ENCODE data around the gene FBRSL1.

FBRSL1 gene

DNA sequence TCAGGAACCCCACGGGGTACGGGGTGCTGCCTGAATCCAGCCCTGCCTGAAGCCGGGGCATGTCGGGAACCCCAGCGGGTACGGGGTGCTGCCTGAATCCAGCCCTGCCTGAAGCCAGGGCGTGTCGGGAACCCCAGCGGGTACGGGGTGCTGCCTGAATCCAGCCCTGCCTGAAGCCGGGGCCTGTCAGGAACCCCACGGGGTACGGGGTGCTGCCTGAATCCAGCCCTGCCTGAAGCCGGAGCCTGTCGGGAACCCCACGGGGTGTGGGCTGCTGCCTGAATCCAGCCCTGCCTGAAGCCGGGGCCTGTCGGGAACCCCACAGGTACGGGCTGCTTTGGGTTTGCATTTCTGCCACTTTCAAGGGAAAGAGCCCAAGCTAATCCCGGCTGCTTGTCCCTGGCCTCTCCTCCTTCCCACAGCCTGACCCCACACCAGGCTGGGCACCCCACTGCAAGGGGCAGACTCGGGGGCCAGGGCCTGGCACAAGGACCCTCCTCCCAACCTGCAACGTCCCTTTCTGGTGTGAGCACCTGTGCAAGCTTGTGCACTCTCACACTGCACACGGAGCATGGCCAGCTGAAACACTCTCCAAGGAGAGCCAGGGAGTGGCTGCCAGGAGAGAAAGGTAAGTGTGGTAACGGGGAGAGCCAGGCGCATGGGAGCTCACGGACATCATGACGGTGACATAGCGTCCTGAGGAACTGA is 5.6 kb upstream of the FBRSL1 start:
- no peak for DNase-seq (ENCODE audit: low read depth)

DNA sequence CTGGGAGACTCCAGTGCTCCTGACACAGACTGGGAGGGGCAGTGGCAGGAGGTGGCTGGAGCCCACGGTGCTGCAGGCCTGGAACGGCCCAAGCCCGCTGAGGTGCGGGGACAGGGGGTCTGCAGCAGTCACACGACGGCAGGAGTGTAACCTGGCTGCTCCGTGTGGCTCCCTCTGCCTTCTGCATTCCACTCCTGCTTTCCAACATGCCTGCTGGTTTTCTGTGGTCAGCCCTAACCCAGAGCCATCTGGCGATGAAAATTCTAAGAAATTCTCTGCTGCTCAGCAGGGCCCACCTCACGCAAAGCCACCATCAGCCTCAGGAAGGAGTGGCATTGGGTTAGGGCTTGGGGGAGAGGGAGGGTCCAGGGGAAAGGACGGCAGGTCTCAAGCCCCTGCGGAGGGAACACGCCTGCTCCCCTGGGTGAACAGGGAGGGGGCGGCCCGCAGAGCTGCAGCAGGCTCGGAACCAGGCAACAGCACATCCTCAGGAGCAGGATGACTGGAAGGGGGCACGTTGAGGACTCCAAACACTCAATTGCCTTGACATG is 5.0 kb upstream of the FBRSL1 start:
- no peak for DNase-seq (ENCODE audit: low read depth)

DNA sequence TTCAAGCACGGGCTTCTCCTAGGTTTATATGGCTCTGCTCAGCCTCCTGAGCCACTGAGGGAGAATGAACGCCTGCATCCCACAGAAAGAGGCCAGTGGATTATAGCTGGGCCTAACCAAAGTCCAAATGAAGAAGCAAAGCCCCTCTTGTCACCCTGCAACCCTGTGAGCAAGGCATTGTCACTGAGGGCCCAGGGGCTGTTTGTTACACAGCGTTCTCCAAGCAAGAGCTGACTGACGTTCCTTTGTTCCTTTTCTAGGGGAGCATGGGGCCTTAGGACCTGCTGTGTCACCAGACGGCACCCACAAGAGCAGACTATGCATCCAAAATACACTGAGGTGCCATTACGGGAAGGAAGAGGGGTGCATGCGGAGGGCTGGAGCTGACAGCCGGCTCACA is 4.3 kb upstream of the FBRSL1 start:
- no peak for DNase-seq (ENCODE audit: low read depth)

DNA sequence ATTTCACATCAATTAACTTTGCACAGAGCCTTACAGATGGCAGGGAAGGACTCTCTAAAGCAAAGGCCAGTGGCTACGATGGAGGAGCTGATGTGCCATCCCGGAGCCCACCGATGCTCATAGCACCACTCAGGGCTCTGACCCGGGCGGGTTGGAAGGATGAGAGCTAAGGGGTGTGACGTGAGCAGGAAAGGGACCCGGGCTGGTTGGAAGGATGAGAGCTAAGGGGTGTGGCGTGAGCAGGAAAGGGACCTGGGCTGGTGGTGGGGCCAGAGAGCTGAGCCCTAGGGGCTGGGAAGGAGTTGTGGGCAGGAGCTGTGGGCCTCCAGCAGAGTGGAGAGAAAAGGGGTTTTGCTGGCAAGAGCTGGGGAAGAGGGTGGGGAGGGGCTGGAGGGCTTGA is 3.8 kb upstream of the FBRSL1 start:
- DNase-seq (ENCODE audit: low read depth), result no peak

DNA sequence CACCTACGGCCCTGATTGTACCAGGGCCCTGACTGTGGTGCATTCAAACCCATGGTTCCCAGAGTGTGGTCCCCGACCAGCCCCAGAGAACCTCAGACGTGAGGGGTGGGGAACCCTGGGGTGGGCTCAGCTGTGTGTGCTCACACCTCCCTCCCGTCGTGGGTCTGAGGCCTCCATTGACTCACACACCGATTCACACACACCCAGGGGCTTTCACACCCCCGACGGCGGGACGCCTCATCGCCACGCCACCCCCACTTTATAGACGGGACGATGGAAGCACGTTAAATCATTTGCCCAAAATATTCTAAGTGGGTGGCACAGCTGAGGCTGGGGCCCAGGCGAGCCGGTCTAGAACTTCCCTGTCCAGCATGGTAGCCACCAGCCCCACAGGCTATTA is 3.4 kb upstream of the FBRSL1 start:
- no peak for DNase-seq (ENCODE audit: low read depth)

DNA sequence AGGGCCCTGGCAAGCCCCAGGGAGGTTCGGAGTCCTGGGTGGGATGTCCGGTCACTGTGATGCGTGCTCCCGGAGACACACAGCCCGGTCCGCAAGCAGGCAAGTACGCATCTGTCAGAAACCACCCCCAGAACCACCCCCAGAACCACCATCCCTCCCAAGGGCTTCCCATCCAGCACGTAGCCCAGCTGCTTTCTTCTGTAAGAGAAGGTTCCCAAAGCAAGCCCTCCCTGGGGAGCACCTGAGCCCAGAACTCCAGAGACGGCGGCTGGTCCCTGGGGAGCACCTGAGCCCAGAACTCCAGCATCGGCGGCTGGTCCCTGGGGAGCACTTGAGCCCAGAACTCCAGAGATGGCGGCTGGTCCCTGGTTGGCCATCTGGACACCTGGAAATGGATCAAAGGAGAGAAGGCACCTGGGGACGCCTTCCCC is 2.6 kb upstream of the FBRSL1 start:
- no peak for DNase-seq (ENCODE audit: low read depth)

DNA sequence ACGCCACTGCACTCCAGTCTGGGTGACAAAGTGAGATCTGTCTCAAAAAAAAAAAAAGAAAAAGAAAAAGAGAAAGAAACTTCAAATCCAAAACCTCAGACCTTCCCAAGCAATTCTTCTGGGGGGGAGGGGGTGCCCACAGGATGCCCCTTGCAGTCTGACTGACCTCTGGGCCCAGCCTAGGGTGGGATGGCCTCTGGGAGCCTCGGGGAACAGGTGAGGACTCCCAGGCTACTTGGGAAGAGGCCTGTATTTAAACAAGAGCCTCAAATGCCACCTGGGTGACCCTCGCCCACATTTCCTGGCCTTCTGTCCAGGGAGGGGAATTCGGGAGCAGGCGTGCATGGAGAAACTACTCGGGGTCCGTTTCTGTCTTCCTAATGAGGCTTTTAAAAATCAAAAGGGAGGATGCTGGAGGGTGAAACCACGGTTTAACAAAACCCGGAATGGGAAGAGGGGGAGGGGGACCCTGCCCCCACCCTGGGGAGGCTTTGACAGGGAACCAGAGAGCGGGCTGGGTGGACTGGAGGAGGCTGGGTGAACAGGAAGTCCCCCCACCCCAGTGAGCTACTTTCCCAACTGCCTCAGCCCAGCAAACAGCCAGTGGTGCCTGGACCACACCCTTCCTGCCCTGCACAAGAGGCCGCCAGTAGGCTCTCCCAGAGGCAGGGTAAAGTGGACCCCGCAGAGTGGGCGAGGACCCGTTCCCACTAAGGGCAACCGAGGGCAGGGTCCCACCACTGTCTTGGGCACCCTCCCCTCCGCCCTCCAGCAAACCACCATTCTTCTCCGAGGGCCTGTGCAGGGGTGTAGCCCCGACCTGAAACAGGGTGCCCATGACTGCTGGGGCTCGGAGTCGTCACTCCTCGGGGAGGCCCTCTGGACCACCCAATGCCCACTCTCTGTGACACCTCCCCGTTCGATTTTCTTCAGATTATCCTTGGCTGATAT is 1.5 kb upstream of the FBRSL1 start:
- no peak for DNase-seq (ENCODE audit: low read depth)

DNA sequence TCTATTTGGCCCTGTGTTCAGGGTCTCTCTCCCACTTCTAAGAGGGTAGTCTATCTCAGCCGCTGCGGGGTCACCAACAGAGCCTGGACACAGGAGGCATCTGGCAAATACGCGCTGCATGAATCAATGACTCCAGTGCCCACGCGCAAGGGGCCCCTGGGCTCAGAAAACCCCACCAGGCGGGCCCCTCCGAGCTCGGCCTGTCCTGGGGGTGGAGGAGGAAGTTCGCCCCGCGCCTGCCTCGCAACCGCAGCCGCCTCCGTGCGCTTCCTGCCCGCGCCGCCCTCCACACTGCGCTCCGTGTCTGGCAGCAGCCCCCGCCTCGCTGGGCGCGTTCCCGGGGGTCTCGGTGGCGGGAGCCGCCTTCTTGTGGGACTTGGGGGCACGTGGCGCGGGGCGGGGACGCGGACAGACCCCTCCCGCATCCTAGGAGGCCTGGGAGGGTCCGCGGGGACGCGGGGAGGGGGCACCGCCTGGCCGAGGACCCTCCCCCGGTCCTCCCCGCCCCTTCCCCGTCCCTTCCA is 811 bp upstream of the FBRSL1 start:
- peak; percentile 43 for DNase-seq (ENCODE audit: low read depth)

DNA sequence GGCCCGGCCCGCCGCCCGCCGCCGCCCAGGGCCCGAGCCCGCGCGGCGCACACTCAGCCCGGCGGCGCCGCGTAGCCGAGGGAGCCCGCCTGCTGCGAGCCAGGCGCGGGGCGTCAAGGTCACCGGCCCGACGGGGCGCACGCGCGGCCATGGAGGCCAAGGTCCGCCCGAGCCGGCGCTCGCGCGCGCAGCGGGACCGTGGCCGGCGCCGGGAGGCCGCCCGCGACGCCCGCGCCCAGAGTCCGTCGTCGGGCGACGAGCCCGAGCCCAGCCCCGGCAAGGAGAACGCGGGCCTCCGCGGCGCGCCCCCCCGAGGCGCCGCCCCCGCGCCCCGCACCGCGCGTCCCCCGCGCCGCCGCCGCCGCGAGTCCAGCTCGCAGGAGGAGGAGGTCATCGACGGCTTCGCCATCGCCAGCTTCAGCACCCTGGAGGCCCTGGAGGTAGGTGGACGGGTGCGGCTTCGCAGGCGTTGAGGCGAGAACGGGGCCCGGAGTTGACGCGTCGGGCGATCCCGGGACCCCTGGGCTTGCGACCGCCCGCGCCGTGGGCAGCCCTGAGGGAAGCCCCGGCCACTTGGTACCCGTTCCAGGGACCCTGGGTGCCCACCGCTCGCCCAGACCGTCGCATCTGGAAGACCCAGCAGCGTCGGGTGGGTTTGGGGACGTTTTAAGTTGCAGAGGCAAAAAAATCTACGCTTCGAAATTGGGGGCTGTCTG is 629 bp downstream of the FBRSL1 start:
- no peak for DNase-seq (ENCODE audit: low read depth)

DNA sequence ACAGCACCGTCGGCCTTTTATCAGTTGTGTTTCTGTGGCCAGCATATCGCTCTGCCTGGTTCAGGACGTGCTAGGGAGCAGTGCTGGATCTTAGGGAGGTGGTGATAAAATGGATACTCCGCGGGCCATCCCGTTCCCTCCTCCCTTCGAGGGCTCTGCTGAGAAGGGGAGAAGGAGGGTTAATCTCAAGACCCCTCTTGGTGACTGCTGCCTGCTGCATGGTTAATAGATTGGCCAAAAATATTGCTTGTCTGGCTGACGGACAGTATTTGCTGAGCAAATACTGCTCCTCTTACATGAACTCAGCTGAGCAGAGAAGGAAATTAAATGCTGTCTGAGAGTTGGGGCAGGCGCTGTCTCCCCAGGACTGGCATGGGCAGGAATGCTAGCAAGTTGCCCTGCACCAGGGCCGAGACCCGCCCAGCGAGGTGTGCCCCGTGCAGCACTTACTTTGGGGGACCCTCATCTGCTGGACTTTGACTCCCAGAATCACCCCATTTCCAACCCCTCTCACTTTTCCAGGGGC is 1.2 kb downstream of the FBRSL1 start:
- no peak for DNase-seq (ENCODE audit: low read depth)

DNA sequence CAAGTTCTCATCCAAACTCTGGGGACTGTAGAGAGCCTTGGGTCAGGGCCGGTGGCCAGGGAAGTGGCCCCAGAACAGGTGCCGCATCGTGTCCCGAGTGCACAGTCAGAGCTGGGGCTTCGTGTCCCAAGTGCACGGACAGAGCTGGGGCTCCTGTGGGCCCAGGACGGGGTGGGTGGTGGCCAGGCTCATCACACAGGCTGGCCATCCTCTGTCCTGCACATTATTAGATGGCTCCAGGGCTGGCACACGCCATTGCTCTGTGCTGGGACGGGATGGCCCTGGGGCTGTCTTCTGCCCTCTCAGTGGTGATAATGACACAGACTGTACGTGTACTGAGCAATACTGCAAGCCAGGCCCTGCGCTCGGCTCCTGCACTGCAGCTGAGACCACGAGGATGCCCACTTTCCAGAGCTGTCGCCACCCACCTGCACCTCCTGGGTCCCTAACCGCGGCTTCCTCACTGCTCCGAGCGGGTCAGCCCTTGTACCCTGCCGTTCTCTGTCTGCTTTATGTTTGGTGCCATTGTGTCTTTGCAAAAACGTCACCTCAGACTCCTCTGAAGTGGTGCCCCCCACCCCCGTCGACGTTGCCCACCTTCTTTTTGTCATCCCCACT is 1.9 kb downstream of the FBRSL1 start:
- no peak for DNase-seq (ENCODE audit: low read depth)

DNA sequence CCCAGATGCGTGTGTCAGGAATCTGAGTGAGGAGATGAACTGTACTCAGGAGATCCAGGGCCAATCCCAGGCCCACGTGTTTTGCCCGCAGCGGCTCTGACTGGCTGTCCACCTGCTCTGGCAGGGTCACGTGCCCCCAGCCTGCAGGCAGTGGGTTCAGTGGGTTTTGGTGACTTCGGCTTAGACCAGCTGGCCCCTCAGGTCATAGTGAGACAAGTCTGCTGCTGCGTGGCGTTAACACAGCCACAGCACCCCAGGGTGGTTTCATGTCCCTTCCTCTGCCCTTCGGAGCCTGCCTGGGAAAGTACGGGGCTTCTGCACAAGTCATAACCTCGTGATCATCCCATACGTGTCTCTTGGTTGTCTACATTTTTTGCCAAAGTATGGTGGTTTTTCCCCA is 2.6 kb downstream of the FBRSL1 start:
- DNase-seq (ENCODE audit: low read depth), result no peak

DNA sequence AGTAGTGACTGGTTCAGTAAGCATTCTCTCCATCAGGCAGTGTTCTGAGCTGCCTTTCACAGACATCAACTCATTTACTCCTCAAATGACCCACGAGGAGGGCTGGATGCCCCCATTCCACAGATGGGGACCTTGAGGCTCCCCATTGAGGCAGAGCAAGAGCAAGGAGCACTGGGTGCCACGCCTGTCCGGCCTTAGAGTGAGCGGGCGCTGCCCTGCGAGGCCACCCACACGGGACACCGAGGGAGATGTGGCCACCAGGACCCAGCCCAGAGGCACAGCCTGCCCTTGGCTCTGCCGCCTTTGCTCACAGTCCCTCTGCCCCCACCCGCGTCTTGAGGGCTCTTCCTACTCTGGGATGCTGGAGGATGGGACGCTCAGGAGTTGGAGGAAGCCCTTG is 3.0 kb downstream of the FBRSL1 start:
- no peak for DNase-seq (ENCODE audit: low read depth)

DNA sequence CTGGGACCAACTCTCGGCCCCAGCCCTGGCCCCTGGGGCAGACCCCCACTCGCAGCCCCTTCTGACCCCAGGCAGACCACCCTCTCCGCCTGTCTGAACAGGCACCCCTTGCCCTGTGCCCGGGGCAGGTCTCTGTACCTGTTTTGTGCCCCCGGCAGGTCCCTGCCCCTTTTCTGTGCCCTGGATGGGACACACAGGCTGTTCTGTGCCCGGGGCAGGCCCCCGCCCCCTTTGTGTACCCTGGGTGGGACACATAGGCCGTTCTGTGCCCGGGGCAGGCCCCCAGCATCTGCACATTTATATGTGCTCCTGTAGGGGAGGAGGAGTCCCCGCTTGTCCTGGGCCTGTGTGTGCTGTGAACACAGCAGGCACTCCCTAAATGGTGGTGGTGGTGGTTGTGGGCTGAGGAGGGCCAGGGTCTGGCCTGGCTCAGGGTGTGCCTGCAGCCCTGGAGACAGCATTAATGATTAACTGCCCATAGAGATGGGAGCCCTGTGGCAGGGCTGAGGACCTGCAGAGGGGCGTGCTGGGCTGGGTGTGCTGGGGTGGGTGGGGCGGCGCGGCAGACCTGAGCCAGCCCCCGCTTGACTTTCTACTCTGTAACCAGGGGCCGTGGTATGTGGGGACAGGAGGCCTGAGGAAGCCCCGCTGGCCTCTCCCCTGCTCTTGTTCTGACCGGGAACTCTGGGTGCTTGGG is 3.7 kb downstream of the FBRSL1 start:
- DNase-seq (ENCODE audit: low read depth), result no peak

DNA sequence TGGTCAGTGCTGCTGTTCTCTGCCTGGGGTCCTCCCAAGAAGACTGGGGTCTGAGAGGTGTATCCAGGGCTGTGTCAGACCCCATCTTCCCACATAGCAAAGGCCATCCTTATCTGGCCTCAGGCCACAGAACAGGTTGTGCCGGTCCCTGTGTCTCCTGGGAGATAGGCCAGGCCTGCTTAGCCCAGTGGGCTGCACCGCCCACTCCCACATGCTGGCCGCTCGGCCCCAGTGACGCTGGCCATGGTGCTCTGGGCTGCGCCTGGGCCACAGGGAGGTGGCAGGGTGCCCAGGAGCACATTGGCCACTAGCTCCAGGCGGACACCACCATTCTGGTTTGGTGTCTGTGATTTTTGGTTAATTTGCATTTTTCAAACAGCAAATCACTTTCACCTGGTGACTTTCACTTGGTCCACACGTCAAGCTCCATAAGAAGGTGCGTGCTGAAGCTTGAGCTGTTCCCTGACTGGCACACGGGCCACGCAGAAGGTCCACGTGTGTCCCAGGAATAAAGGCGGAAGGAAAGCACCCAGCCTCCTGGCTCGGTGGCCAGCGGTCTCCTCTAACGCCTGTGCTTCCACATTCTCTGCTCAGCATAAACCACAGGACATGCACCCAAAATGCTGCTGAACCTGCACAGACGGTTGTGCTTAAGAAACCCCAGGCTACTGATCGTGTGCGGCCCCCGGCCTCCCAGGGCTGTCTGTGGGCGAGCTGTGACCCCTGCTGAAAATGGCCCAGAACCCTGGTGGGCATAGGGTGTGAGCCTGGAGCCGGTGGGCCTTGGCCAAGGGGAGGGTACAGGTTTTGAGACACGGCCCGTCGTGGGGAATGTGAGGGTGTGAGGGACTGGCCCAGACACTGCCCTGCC is 4.6 kb downstream of the FBRSL1 start:
- DNase-seq (ENCODE audit: low read depth), result no peak

DNA sequence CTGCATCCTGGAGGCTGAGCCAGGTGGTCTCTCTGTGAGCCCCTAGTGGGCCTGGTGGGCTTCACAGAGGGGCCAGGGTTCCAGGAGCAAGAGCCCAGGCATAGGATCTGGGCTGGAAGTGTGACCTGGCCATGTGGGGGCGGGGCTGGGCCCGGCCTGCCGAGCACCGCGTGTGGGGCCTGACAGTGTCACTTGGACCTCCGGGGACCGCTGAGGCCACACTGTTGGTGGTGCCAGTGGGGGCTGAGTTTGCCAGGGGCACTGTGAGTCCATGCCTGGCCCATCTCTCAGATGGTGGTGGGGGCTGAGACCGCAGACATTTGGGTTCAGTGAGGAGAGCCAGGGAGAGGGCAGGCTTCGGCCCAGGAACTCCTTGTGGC is 5.2 kb downstream of the FBRSL1 start:
- no peak for DNase-seq (ENCODE audit: low read depth)

DNA sequence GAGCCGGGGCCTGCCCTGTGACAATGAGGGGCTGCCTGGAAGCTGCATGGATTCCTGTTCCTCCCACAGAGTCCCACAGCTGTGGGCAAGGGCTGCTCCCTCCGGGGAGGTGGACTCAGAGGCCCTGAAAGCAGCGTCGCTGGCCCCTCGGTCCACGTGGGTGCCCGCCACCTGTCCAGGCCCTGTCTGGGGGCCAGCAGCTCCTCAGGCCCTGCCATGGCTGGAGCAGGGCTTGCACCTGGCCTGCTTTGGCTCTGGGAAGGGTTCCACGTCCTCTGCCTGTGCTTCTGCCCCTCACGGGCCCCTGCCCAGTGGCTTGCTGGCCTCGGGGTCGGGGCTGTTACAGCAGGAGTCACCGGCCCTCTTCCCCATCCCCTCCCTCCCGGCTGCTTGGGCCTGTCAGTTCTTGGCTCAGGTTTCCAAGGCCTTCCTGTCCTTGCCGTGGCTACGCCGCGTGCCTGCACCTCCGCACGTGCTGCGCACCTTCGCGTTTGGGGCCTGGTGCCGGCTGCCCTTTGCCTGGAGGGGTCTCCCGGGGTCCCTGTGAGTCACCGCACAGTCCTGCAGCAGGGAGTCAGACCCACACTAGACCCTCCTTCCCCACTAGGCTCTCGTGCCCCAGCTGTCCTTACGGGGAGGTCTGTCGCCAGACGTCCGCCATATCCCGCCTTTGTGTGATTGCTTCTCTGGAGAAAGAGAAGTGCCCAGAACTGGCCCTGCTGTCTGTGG is 5.8 kb downstream of the FBRSL1 start:
- no peak for DNase-seq (ENCODE audit: low read depth)

DNA sequence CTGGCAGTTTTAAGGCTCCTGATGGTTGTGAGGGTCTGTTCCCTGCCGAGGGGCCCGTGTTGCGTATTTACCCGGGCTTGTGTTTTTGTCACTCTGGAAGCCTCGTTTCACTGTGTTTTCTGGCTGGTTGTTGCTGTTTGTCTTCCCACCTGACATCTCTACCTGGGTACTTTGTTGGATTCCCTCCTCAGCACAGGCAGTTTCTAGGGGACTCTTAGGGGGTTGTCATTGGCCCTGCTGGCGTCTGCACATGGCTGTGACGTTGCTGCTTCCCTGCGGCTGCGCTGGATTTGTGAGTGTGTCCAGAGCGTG is 6.4 kb downstream of the FBRSL1 start:
- DNase-seq (ENCODE audit: low read depth), result no peak

DNA sequence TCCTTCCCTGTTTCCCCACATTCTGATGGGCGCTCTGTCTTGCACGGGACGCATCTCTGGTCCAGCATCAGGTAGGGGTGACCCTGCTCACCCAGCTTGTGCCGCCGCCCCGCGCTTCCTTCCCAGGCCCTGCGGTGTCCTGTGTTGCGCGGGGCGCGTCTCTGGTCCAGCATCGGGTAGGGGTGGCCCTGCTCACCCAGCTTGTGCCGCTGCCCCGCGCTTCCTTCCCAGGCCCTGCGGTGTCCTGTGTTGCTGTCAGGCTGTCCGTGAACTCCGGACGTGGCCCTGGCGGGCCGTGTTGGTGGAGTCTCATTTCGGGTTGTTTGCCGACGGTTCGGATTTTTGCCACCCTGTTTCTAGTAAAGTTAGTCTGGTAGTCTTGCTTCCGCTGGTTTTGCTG is 6.8 kb downstream of the FBRSL1 start:
- DNase-seq (ENCODE audit: low read depth), result no peak
